ENCODE data around the gene DOCK4.

DOCK4 gene

GRCh38 chr7:112228632-112229031 lies 22.4 kb upstream of the DOCK4 start:
- no peak for DNase-seq (ENCODE audit: low read depth in 1 of 2, low spot score in 1 of 2)
- TF ChIP-seq GABPA (IDR thresholded peaks at IDR 0.05; ENCODE audit: low read depth) (no peak), CTCF (IDR thresholded peaks at IDR 0.05; ENCODE audit: insufficient read depth, low read length) (no peak), SPI1 (IDR thresholded peaks at IDR 0.05; ENCODE audit: borderline replicate concordance, low read depth) (no peak), POLR2AphosphoS5 (IDR thresholded peaks at IDR 0.05; ENCODE audit: low read depth) (no peak), REST (IDR thresholded peaks at IDR 0.05; ENCODE audit: insufficient replicate concordance, low read depth) (no peak)
- H3K27ac ChIP-seq (replicated peaks) = no peak overlapping the region
- H3K27me3 ChIP-seq (ENCODE audit: insufficient read depth, poor library complexity, severe bottlenecking) = no peaks in the 10 kb centered on the region
- no peak overlapping the region for H3K4me3 ChIP-seq (replicated peaks; ENCODE audit: insufficient read depth, low read length)

GRCh38 chr7:112226701-112227276 lies 20.6 kb upstream of the DOCK4 start:
- no peak overlapping the region for H3K27ac ChIP-seq (replicated peaks)
- no peak for DNase-seq (ENCODE audit: low read depth in 1 of 2, low spot score in 1 of 2)
- no peak for TF ChIP-seq CTCF (IDR thresholded peaks at IDR 0.05; ENCODE audit: insufficient read depth, low read length)
- no peak for TF ChIP-seq SPI1 (IDR thresholded peaks at IDR 0.05; ENCODE audit: borderline replicate concordance, low read depth)
- no peak for TF ChIP-seq REST (IDR thresholded peaks at IDR 0.05; ENCODE audit: insufficient replicate concordance, low read depth)
- TF ChIP-seq POLR2AphosphoS5 (IDR thresholded peaks at IDR 0.05; ENCODE audit: low read depth) = no peak
- no peak for TF ChIP-seq GABPA (IDR thresholded peaks at IDR 0.05; ENCODE audit: low read depth)
- H3K4me3 ChIP-seq (replicated peaks; ENCODE audit: insufficient read depth, low read length) = no peak overlapping the region
- no peaks in the 10 kb centered on the region for H3K27me3 ChIP-seq (ENCODE audit: insufficient read depth, poor library complexity, severe bottlenecking)

GRCh38 chr7:112225006-112225405 lies 18.8 kb upstream of the DOCK4 start:
- no peak for TF ChIP-seq CTCF (IDR thresholded peaks at IDR 0.05; ENCODE audit: insufficient read depth, low read length)
- no peak for TF ChIP-seq SPI1 (IDR thresholded peaks at IDR 0.05; ENCODE audit: borderline replicate concordance, low read depth)
- no peak for TF ChIP-seq GABPA (IDR thresholded peaks at IDR 0.05; ENCODE audit: low read depth)
- TF ChIP-seq REST (IDR thresholded peaks at IDR 0.05; ENCODE audit: insufficient replicate concordance, low read depth) = no peak
- TF ChIP-seq POLR2AphosphoS5 (IDR thresholded peaks at IDR 0.05; ENCODE audit: low read depth) = no peak
- H3K27ac ChIP-seq (replicated peaks) = no peak overlapping the region
- H3K27me3 ChIP-seq (ENCODE audit: insufficient read depth, poor library complexity, severe bottlenecking) = no peaks in the 10 kb centered on the region
- H3K4me3 ChIP-seq (replicated peaks; ENCODE audit: insufficient read depth, low read length) = no peak overlapping the region
- DNase-seq (ENCODE audit: low read depth in 1 of 2, low spot score in 1 of 2) = no peak
